Pons (tissue), 1 donor: ENCODE measurements around the gene DIS3L2.
"Not testable (repeated sequence)": the region's sequence is repeated elsewhere in the genome, so short reads cannot be mapped to it uniquely, and the experiment has no call there.

ENCODE experiments used
- DNase-seq: peaks from one replicate; pipeline ENCODE4 v3.0.0-alpha.2; 2016; ENCODE audit warnings: low spot score

DIS3L2 gene

DNA sequence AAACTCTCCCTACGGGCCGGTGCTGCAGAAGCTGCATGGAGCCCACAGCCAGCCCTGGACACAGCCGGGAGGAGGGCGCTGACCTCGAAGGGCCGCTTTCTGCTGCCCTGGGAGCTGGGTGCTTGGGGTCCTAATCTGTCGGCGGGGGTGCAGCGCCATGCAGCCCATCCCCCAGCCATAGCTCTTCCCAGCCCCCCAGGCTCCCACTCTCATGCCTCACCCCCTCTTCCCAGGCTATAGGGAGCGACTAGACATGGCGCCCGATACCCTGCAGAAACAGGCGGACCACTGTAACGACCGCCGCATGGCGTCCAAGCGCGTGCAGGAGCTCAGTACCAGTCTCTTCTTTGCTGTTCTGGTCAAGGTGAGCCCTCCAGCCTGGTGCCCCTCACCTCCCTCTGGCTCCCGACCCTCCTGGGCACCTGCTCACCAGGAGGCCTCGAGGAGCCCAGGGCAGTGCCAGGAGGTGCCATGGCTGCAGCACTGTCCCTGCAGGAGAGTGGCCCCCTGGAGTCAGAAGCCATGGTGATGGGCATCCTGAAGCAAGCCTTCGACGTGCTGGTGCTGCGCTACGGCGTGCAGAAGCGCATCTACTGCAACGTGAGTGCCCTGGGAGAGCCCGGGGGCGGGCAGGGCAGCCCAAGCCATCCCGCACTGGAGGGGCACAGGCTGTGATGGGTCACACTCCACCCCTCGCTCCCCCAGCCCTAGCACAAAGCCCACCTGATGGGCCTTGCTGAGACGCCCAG lies 372.8 kb downstream of the DIS3L2 start:
- not testable (repeated sequence) for DNase-seq

DNA sequence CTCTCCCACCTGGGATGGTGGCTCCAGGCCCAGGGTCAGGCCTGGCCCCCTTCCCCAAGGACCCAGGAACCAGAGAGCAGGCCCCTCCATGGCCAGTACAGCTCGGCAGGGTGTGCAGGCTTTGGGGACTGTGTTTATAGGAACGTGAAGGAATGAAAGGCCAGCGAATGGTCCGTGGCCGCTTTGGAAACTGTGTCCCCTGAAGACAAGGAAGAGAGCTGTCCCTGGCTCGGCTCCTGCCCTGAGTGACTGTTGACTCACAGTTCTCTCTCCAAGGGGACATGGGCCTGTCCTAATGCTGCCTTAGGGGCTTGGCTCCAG lies 373.3 kb downstream of the DIS3L2 start:
- not testable (repeated sequence) for DNase-seq

DNA sequence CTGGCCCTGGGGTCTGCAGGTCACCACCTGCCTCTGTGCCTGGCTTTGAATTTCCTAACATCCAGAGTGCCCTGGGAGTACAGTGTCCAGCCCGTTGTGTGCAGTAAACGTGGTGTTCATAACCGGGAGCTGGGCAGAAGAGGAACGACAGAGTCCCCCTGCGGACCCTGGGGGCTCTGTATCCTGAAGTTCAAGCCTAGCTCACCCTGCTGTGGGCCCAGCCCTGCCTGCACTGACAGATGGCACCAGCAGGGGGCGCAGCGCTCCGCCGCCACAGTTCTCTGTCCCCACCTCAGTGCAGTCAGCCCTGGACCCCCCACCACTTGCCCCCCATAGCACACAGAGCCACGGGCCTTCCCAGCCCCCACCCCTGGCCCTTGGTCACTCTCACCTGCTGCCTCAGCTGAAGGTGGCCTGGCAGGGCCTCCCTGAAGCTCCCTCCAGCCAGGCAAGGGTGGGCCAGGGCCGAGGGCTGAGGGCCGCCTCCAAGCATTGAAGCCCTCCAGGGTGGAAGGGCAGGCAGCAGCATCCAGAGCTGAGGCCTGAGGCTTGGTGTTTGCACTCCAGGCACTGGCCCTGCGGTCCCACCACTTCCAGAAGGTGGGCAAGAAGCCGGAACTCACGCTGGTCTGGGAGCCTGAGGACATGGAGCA lies 373.8 kb downstream of the DIS3L2 start:
- not testable (repeated sequence) for DNase-seq

DNA sequence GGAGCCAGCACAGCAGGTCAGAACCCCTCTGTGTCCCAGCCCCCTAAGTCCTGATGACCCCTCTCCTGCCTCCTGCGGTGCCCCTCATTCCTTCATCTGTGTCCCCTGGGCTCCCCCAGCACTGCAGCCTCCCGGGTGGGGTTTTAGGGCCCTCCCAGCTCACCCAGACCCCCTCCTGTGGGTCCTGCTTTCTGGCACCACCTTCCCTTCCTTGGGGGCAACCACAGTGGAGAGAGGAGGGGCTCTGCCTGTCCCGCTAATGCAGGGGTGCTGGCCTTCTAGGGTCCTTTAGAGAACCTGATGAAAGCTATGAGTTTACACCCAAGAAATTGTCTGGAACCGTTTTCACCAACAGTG lies 374.3 kb downstream of the DIS3L2 start:
- no peak for DNase-seq

DNA sequence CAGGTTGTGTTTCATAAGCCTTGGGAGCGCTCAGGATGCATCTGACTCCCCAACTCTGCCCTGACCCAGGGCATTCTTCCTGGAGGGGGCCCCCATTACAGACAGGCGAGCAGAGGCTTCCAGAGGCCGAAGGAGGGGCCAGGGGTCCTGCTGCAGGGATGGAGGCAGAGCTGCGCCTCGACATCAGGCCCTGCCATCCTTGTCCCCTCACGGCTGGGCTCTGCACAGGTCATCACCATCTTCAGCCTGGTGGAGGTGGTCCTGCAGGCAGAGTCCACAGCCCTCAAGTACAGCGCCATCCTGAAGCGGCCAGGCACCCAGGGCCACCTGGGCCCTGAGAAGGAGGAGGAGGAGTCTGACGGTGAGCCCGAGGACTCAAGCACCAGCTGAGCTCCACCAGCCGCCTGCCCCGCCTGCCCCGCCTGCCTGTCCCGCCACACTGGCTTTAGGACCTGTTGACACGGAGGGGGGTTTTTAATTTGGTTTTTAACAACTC lies 374.8 kb downstream of the DIS3L2 start:
- DNase-seq, result no peak

DNA sequence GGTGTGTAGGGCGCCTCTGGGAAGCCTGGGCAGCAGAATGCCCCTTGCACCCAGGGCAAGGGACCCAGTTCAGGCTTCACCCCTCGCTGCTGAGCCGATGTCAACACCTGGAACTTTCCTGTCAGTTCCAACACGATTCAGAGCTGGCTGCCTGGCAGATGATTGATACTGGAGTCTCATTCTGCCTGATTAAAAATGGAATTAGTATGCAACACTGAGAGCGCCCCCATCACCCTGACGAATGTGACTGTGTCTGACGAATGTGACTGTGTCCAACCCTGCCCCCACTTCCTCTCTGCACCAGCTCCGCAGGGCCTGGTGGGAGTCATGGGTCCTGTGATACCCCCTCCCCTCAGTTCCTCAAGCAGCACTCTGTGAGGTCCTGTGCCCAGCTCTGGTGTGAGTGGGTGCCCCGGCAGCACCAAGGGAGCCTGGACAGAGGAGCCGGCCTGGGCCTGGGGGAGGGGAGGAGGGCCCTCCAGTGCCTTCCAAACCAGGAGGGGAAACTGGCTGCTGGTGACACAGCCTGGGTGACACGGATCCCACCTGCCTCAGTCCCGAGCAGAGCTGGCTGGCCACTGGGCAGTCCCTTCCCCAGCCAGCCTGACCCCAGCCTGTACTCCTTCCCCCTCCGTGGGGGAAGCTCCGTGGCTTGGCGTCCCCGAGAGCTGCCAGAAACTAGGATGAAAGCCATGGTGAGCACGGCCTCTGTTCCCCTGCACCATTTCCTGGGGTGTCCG lies 375.6 kb downstream of the DIS3L2 start:
- DNase-seq, result no peak

DNA sequence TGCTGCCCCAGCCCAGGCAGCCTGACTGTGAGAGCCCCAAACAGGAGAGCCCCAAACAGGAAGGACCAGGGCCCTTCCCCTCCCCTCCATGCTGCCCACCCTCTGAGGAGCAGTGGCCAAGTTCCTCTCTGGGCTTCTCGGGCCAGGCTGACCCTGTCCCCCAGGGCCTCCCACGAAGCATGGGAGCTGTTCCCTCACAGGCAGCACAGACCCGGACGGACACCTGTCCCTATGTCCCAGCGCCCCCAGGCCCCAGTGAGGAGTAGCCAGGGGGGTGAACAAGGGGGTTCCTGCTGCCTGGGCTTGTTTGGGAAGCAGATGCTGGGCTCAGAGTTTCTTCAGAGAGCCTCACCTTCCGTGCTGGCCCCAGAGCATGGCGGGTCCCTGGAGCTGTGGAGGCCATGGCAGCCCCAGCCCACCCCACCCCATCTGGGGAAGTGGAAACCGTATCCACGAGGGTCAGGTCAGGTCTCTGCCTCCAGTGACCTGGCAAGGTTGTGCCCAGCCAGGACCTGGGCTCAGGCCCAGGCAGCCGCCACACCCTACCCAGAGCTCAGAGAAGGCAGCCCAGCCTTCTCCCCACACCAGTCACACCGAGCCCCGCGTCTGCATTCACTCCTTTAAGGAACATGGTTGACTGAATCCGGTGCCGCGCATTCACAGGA lies 376.7 kb downstream of the DIS3L2 start:
- not testable (repeated sequence) for DNase-seq

DNA sequence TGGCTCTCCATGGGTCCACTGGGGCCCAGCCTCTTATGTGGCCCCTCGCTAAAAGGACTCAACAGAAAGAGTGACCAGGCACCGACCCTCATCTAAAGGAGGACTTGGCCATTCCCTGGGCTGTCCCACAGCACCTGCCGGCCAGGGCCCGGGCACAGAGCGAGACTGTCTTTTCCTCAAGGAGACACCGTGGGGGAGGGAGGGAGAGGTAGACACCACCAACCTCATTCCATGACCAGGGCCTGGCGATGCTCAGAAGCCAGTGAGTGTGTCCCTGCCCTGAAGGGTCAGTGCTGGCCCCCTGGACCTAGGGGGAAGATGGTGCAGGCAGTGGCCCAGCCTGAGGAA lies 377.2 kb downstream of the DIS3L2 start:
- no peak for DNase-seq

DNA sequence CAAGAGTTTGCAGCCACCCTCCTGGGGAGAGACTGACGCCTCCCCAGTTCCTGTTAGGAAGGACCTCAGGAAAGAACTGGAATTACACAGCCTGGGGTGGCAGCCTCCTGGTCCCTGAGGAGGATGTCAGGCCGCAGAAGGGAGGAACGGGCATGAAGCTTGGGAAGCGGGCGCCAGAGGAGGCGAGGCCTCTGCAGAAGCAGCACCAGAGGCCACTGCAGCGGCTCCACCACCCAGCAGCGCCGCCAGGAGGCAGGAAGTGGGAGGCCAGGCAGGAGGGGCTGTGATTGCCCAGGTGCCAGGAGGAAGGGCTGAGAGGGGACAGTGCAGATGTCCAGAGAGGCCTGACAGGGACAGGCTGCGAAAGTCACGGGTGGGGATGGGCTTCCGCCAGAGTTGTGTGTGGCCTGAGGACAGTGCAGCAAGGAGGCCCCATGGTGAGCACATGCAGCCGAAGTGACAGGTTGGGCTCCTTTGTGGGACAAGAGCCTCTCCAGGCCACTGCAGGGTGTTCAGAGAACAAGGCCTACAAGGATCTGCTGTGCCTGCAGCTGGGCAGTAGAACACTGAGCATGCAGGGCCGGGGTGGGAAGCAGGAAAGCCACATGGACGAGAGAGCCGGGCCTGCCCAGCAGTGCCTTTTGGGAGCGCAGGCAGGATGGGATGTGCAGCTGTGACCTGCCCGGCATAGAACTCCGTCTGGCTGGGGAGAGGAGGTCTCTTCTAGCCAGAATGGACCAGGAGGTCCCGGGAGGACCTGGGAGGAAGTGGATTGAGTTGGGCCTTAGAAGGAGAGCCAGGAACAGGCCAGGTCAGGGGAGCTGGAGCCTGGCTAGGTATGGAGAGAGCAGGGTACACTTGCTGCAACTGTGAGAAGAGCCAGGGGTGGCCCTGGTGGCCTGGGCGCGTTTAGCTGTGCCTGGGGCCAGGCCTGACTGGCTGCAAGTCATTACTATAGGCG lies 377.9 kb downstream of the DIS3L2 start:
- no peak for DNase-seq

DNA sequence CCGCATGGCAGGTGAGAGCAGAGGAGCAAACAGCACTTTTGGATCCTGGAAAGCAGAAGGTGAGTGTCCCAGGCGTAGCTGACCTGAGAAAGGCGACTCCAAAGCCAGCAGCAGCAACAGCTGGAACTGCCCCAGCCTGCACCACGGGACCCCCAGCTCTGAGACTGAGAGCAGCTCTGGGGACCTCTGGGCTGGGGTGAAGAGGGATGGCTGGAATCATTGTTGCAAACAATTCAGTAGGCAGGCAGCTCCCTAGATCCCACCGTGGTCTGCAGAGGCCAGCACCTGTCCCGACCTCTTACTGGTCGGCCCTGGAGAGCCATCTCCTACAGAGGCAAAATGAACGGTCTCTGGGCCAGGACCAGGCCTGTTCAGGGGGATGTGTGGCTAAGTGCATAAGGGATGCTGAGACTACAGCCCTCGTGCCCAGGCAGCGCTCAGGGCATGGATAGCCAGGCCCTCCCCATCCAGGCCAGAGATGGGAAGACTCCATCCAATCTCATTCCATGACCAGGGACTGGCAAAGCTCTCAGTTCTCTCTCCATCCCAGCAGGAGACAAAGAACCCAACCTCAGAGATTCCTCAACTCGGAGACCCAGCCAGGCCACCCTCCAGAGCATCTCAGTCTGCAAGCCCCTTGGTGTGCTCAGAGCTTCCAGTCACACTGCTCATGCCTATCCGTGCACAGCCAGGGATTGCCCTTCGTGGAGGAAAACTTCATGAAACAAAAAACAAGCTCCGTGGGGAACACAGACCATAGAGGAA lies 378.8 kb downstream of the DIS3L2 start:
- no peak for DNase-seq

DNA sequence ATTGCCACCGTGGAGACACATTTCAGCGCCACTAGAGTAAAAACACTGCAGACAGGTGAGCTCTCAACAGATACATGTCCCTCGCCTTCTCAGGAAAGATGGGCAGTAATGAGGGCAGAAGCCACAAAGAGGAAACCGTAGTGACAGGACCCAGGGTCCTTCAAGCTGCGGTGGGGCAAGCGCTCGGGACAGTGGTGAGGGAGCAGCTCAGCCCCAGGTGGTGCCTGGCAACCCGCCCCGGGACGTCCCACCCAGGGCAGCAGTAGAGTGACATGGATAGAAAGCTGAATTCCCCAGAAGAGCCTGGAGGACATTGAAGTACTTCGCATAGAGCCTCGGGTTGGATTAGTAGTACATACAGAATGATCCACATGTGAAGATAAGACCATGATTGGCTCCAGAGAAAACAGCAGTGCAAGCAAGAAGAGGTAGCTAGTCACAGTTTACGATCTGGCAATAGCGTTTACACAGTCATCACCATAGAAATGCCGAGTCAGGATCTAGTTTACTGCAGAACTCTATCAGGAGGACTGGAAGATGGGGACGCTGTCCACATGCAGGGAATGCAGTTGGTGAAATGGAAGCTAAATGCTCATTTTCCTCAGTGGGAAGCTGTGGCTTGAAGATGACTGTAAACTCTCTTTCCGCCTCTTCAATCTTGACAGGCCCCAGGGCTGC lies 379.7 kb downstream of the DIS3L2 start:
- no peak for DNase-seq

DNA sequence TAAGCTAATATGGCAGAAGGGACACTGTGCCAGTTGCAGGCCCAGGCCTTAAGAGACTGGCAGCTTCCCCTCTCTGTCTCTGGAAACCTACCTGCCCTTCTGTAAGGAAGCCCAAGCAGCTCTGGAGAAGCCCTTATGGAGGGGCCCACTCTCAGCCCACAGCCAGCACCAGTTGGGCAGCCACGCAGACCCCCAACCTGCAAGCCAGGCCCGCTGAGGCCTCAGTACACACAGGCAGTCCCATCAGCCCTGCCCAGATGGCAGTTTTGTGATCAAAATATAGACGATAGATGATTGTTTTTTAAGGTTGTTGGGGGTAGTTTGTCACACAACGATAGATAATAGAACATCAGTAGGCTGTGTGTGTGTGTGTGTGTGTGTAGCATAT lies 380.2 kb downstream of the DIS3L2 start:
- DNase-seq, result no peak

DNA sequence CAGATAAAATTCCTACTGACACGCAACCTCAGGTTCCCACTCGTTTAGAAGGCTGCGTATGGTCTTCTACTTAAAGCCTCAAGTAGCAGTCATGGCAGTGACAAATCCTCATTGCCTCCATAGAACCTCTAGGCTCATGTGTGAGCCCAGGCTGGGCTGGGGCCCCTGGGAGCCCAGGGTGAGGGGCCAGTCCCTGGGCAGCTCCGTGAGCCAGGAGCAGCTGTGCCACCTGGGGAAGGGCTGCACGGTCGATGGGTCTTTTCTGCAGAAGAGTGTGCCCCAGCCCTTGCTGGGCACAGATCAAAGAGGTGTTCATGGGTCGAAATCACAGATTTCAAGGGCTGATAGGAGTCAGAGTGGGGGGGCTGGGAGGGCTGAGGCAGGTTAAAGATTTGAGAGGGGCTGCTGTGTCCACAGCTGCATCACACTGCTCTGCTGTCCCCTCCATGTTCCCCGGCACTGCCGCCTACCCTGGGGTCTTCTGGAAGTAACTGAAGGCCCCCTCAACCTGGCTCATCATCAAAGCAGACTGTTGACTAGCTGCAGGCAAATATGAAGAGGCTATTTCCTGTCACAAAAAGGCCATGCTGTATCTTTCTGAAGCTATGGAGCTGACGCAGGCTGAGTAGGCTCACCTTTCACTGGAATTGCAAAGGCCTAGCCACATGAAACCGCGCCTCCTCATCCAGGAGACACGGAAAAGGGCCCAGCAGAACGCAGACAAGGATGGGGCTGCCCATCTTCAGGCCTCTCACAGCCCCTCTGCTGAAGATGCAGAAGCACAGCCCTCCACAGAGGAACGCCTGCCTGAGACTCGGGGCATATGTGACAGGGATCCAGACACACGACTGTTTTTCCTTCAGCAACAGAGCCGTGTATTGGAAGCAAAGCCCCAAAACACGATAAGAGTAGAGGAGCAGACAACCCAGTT lies 381.4 kb downstream of the DIS3L2 start:
- DNase-seq, result no peak

DNA sequence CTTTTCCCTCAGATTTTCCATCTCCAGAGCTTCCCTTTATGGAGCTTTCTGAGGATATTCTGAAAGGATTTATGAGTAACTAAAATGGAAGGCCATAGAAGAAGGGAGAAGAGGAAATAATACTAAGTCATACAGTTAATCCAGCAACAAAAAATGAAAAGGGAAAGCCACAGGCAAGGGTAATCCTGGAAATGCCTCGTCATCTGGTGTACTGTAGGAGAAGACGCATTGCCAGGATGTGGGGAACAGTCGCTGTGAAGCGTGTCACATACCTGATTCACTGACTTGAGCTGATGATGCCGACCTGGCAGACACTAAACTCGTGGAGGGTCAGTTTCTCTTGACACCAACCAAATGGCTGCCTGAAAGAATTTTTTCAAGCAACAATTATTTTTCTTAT lies 382.3 kb downstream of the DIS3L2 start:
- DNase-seq, result no peak

DNA sequence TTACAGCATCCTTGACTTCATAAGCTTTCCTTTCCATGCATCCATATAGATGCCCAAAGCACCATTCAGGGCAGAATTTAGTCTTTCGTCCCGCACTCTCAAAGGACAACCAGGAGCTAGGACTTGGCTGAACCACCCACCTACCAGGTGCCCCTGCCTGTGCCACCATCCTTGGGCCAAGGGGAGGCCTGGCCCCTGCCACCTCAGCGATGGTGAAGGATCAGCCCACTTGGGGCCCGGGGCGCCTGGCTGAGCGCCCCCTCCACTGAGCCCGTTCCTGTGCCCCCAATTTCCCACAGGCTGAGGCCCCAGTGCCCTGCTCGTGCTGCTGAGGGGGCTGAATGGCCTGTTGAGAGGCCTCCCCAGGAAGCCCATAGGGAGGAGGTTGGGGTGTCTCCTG lies 383.7 kb downstream of the DIS3L2 start:
- no peak for DNase-seq

DNA sequence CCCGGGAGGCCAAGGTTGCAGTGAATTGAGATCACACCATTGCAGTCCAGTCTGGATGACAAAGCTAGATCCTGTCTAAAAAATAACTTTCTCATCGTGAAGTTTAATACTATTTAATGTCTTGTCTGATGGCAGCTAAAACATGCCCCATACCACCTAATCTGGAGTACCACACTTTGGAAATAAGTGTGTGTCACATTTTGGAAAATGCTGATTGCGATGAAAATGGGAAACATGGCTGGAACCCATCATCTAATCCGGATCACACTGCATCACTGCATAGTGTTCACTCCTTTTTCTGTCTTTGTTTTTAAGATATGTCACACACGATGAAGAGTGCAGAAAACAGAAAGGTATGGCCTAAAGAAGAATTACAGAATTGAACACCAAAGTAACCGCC lies 385.9 kb downstream of the DIS3L2 start:
- no peak for DNase-seq

DNA sequence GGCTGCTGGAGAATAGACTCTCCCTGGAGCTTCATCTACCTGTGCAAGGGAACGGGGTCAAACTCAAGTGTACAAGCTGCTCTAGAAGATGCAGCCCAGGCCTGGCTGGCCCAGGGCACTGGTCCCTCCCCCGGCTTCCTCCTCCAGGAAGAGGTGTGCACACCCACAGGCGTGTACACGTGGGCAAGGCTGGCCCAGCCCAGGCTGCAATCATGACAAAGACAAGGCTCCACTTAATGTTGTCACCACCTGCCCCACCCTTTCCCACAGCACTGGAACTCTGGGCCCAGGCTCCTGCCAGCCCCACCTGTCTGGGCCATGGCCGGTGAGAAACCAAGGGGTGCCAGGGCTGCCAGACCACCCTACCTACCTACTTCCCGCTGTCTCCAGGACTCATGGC lies 387.4 kb downstream of the DIS3L2 start:
- DNase-seq, result no peak

DNA sequence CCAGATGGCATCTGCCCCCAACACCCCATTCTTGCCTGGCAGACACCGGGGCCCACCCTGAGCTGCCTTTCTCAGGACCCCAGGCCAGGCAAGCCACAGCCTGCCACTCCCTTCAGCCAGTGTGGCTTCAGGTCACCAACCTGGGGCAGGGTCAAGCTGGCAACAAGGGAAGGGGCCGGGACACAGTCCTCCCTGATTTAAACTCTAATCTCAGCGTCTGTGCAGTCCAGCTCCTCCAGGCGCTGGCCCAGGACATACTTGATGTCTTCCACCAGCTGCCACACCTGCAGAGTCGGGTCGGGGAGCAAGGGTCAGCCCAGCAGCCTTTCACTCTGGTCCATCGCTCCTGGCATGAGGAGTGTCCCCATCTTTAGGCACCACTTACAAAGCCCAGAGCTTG lies 388.0 kb downstream of the DIS3L2 start:
- no peak for DNase-seq
